ENCODE data around the gene TIGIT.

Gene TIGIT

GRCh38 chr3:114323546-114324254 is 29.9 kb downstream of the TIGIT start:
- Histone ChIP-seq H3K36me3 (ENCODE audit: insufficient read depth, low read length) (peaks cover 11% of the 10 kb centered on the region), H3K4me3 (ENCODE audit: low read length) (no peak overlapping the region), H3K4me1 (ENCODE audit: insufficient read depth, low read length) (peaks cover 2% of the 10 kb centered on the region), H3K9me3 (ENCODE audit: low read length) (no peaks in the 10 kb centered on the region), H3K27me3 (ENCODE audit: insufficient read depth, low read length) (no peaks in the 10 kb centered on the region), H2AFZ (ENCODE audit: low read depth, low read length) (no peak overlapping the region)

- Histone ChIP-seq H2AFZ (ENCODE audit: low read depth, low read length) (no peak overlapping the region), H3K9me3 (ENCODE audit: low read length) (peaks cover 6% of the 10 kb centered on the region), H3K36me3 (ENCODE audit: insufficient read depth, low read length) (peaks cover 11% of the 10 kb centered on the region), H3K27me3 (ENCODE audit: insufficient read depth, low read length) (no peaks in the 10 kb centered on the region), H3K4me1 (ENCODE audit: insufficient read depth, low read length) (peaks cover 2% of the 10 kb centered on the region), H3K4me3 (ENCODE audit: low read length) (no peak overlapping the region)
Measured at GRCh38 chr3:114327665-114328064, 33.8 kb downstream of the TIGIT start.

- peaks cover 4% of the 10 kb centered on the region for H3K4me1 ChIP-seq (ENCODE audit: insufficient read depth, low read length)
- H3K36me3 ChIP-seq (ENCODE audit: insufficient read depth, low read length): peaks cover 9% of the 10 kb centered on the region
- no peak overlapping the region for H2AFZ ChIP-seq (ENCODE audit: low read depth, low read length)
- H3K9me3 ChIP-seq (ENCODE audit: low read length): peaks cover 6% of the 10 kb centered on the region
- H3K4me3 ChIP-seq (ENCODE audit: low read length): no peak overlapping the region
- no peaks in the 10 kb centered on the region for H3K27me3 ChIP-seq (ENCODE audit: insufficient read depth, low read length)
Measured at GRCh38 chr3:114328345-114328744, 34.5 kb downstream of the TIGIT start.

GRCh38 chr3:114329823-114330222 is 36.0 kb downstream of the TIGIT start:
- no peak overlapping the region for H2AFZ ChIP-seq (ENCODE audit: low read depth, low read length)
- no peaks in the 10 kb centered on the region for H3K27me3 ChIP-seq (ENCODE audit: insufficient read depth, low read length)
- H3K9me3 ChIP-seq (ENCODE audit: low read length): peaks cover 6% of the 10 kb centered on the region
- peaks cover 8% of the 10 kb centered on the region for H3K36me3 ChIP-seq (ENCODE audit: insufficient read depth, low read length)
- peaks cover 10% of the 10 kb centered on the region for H3K4me1 ChIP-seq (ENCODE audit: insufficient read depth, low read length)
- H3K4me3 ChIP-seq (ENCODE audit: low read length): no peak overlapping the region

GRCh38 chr3:114331007-114331406 is 37.2 kb downstream of the TIGIT start:
- Histone ChIP-seq H3K9me3 (ENCODE audit: low read length) (peaks cover 6% of the 10 kb centered on the region), H3K4me1 (ENCODE audit: insufficient read depth, low read length) (peaks cover 8% of the 10 kb centered on the region), H3K4me3 (ENCODE audit: low read length) (no peak overlapping the region), H2AFZ (ENCODE audit: low read depth, low read length) (no peak overlapping the region), H3K27me3 (ENCODE audit: insufficient read depth, low read length) (no peaks in the 10 kb centered on the region), H3K36me3 (ENCODE audit: insufficient read depth, low read length) (peaks cover 8% of the 10 kb centered on the region)

GRCh38 chr3:114331710-114332109 is 37.9 kb downstream of the TIGIT start:
- Histone ChIP-seq H3K27me3 (ENCODE audit: insufficient read depth, low read length) (no peaks in the 10 kb centered on the region), H3K4me3 (ENCODE audit: low read length) (no peak overlapping the region), H3K36me3 (ENCODE audit: insufficient read depth, low read length) (peaks cover 9% of the 10 kb centered on the region), H2AFZ (ENCODE audit: low read depth, low read length) (no peak overlapping the region), H3K4me1 (ENCODE audit: insufficient read depth, low read length) (peaks cover 8% of the 10 kb centered on the region), H3K9me3 (ENCODE audit: low read length) (peaks cover 6% of the 10 kb centered on the region)

GRCh38 chr3:114332342-114333179 is 38.7 kb downstream of the TIGIT start:
- Histone ChIP-seq H3K27me3 (ENCODE audit: insufficient read depth, low read length) (no peaks in the 10 kb centered on the region), H3K9me3 (ENCODE audit: low read length) (peaks cover 6% of the 10 kb centered on the region), H3K36me3 (ENCODE audit: insufficient read depth, low read length) (peaks cover 11% of the 10 kb centered on the region), H2AFZ (ENCODE audit: low read depth, low read length) (no peak overlapping the region), H3K4me3 (ENCODE audit: low read length) (no peak overlapping the region), H3K4me1 (ENCODE audit: insufficient read depth, low read length) (peaks cover 8% of the 10 kb centered on the region)

- Histone ChIP-seq H3K4me3 (ENCODE audit: low read length) (no peak overlapping the region), H2AFZ (ENCODE audit: low read depth, low read length) (no peak overlapping the region), H3K4me1 (ENCODE audit: insufficient read depth, low read length) (peaks cover 8% of the 10 kb centered on the region), H3K36me3 (ENCODE audit: insufficient read depth, low read length) (peaks cover 15% of the 10 kb centered on the region), H3K9me3 (ENCODE audit: low read length) (peaks cover 6% of the 10 kb centered on the region), H3K27me3 (ENCODE audit: insufficient read depth, low read length) (no peaks in the 10 kb centered on the region)
Measured at GRCh38 chr3:114333180-114333922, 39.5 kb downstream of the TIGIT start.

GRCh38 chr3:114333923-114334240 is 40.1 kb downstream of the TIGIT start:
- no peak overlapping the region for H2AFZ ChIP-seq (ENCODE audit: low read depth, low read length)
- no peaks in the 10 kb centered on the region for H3K27me3 ChIP-seq (ENCODE audit: insufficient read depth, low read length)
- peaks cover 20% of the 10 kb centered on the region for H3K36me3 ChIP-seq (ENCODE audit: insufficient read depth, low read length)
- H3K4me1 ChIP-seq (ENCODE audit: insufficient read depth, low read length): peaks cover 8% of the 10 kb centered on the region
- peaks cover 6% of the 10 kb centered on the region for H3K9me3 ChIP-seq (ENCODE audit: low read length)
- no peak overlapping the region for H3K4me3 ChIP-seq (ENCODE audit: low read length)

GRCh38 chr3:114336122-114336697 is 42.4 kb downstream of the TIGIT start:
- Histone ChIP-seq H3K4me3 (ENCODE audit: low read length) (no peak overlapping the region), H2AFZ (ENCODE audit: low read depth, low read length) (no peak overlapping the region), H3K4me1 (ENCODE audit: insufficient read depth, low read length) (peaks cover 8% of the 10 kb centered on the region), H3K9me3 (ENCODE audit: low read length) (peaks cover 4% of the 10 kb centered on the region), H3K27me3 (ENCODE audit: insufficient read depth, low read length) (no peaks in the 10 kb centered on the region), H3K36me3 (ENCODE audit: insufficient read depth, low read length) (peaks cover 35% of the 10 kb centered on the region)

- no peak overlapping the region for H3K4me3 ChIP-seq (ENCODE audit: low read length)
- H3K36me3 ChIP-seq (ENCODE audit: insufficient read depth, low read length): peaks cover 36% of the 10 kb centered on the region
- H2AFZ ChIP-seq (ENCODE audit: low read depth, low read length): no peak overlapping the region
- peaks cover 8% of the 10 kb centered on the region for H3K4me1 ChIP-seq (ENCODE audit: insufficient read depth, low read length)
- H3K27me3 ChIP-seq (ENCODE audit: insufficient read depth, low read length): no peaks in the 10 kb centered on the region
- no peaks in the 10 kb centered on the region for H3K9me3 ChIP-seq (ENCODE audit: low read length)
Measured at GRCh38 chr3:114336857-114337256, 43.0 kb downstream of the TIGIT start.

- H3K27me3 ChIP-seq (ENCODE audit: insufficient read depth, low read length): no peaks in the 10 kb centered on the region
Measured at GRCh38 chr3:114338651-114339357, 45.0 kb downstream of the TIGIT start.

More at GRCh38 chr3:114338651-114339357, 45.0 kb downstream of the TIGIT start:
- Histone ChIP-seq H3K4me3 (ENCODE audit: low read length) (no peak overlapping the region), H3K9me3 (ENCODE audit: low read length) (no peaks in the 10 kb centered on the region), H3K36me3 (ENCODE audit: insufficient read depth, low read length) (peaks cover 41% of the 10 kb centered on the region), H3K4me1 (ENCODE audit: insufficient read depth, low read length) (peaks cover 1% of the 10 kb centered on the region), H2AFZ (ENCODE audit: low read depth, low read length) (no peak overlapping the region)
